Keratinocyte (primary cell): ENCODE data around the gene LTB.

Source experiments
- EZH2 ChIP-seq: IDR thresholded peaks from one replicate; pipeline ENCODE4 v1.6.1; 2012; ENCODE audit warnings: inconsistent platforms, mild to moderate bottlenecking, low read length, moderate library complexity
- TF ChIP-seq, protein P1 (sequence below), 3 experiments: IDR thresholded peaks in 1 of 3; conservative IDR thresholded peaks in 1 of 3; optimal IDR thresholded peaks in 1 of 3; 2 replicates in 2 of 3; 3 replicates in 1 of 3; pipeline versions ENCODE3 to v1.5.1; 2011; ENCODE audit warnings: low read length in 3 of 3, mild to moderate bottlenecking in 3 of 3, moderate library complexity in 2 of 3, control low read depth in 1 of 3, inconsistent platforms in 1 of 3; ENCODE audit not compliant: insufficient read depth in 2 of 3; ENCODE audit errors: extremely low read depth in 1 of 3

DNA sequence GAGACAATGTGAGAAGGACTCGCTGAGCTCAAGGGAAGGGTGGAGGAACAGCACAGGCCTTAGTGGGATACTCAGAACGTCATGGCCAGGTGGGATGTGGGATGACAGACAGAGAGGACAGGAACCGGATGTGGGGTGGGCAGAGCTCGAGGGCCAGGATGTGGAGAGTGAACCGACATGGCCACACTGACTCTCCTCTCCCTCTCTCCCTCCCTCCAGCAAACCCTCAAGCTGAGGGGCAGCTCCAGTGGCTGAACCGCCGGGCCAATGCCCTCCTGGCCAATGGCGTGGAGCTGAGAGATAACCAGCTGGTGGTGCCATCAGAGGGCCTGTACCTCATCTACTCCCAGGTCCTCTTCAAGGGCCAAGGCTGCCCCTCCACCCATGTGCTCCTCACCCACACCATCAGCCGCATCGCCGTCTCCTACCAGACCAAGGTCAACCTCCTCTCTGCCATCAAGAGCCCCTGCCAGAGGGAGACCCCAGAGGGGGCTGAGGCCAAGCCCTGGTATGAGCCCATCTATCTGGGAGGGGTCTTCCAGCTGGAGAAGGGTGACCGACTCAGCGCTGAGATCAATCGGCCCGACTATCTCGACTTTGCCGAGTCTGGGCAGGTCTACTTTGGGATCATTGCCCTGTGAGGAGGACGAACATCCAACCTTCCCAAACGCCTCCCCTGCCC is 5.2 kb downstream of the LTB start:
- TF ChIP-seq, protein P1, sequence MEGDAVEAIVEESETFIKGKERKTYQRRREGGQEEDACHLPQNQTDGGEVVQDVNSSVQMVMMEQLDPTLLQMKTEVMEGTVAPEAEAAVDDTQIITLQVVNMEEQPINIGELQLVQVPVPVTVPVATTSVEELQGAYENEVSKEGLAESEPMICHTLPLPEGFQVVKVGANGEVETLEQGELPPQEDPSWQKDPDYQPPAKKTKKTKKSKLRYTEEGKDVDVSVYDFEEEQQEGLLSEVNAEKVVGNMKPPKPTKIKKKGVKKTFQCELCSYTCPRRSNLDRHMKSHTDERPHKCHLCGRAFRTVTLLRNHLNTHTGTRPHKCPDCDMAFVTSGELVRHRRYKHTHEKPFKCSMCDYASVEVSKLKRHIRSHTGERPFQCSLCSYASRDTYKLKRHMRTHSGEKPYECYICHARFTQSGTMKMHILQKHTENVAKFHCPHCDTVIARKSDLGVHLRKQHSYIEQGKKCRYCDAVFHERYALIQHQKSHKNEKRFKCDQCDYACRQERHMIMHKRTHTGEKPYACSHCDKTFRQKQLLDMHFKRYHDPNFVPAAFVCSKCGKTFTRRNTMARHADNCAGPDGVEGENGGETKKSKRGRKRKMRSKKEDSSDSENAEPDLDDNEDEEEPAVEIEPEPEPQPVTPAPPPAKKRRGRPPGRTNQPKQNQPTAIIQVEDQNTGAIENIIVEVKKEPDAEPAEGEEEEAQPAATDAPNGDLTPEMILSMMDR (optimal IDR thresholded peaks at IDR 0.05 in 1 of 3, IDR thresholded peaks at IDR 0.05 in 1 of 3, conservative IDR thresholded peaks at IDR 0.05 in 1 of 3; ENCODE audit: extremely low read depth in 1 of 3, insufficient read depth in 2 of 3, low read length in 3 of 3): no peak
- no peak for TF ChIP-seq EZH2
